HepG2 (cell line): ENCODE data around the gene PSORS1C1. TPM values are rescaled to one million over a fixed set of nuclear protein-coding genes. Genes with fewer than 3 reads are reported as not detected.

Source experiments
- DBP ChIP-seq: sonication (generic); formaldehyde crosslinking; IDR thresholded peaks from 2 replicates; pipeline ENCODE4 v1.4.0; 2020; ENCODE audit warnings: missing genetic modification reagents; ENCODE audit errors: not compliant biosample characterization
- FOXJ3 ChIP-seq: sonication (generic); formaldehyde crosslinking; IDR thresholded peaks from 2 replicates; pipeline ENCODE4 v1.4.0; 2020; ENCODE audit warnings: missing genetic modification reagents, mild to moderate bottlenecking, borderline replicate concordance
- GABPA ChIP-seq, 2 experiments: IDR thresholded peaks; 2 replicates each; pipeline ENCODE4 v1.6.1; 2011 to 2016; ENCODE audit warnings: low read depth in 2 of 2, low read length in 1 of 2, missing biosample characterization in 1 of 2, missing genetic modification characterization in 1 of 2
- GTF3A ChIP-seq: sonication (generic); formaldehyde crosslinking; conservative IDR thresholded peaks from 2 replicates; pipeline ENCODE4 v1.4.0; 2020; ENCODE audit warnings: mild to moderate bottlenecking, missing genetic modification reagents
- HMGXB4 ChIP-seq, 2 experiments: sonication (generic) in 1 of 2; formaldehyde crosslinking in 1 of 2; IDR thresholded peaks; 2 replicates each; pipeline versions ENCODE4 v1.4.0 to v1.6.1; 2018 to 2020; ENCODE audit warnings: missing genetic modification reagents in 2 of 2, borderline replicate concordance in 1 of 2, low read depth in 1 of 2, mild to moderate bottlenecking in 1 of 2, missing biosample characterization in 1 of 2
- ISL2 ChIP-seq: sonication (generic); formaldehyde crosslinking; IDR thresholded peaks from 2 replicates; pipeline ENCODE4 v1.5.0; 2020; ENCODE audit warnings: missing genetic modification reagents
- JUNB ChIP-seq: sonication (generic); formaldehyde crosslinking; IDR thresholded peaks from 2 replicates; pipeline ENCODE4 v1.8.0; 2022; ENCODE audit warnings: missing genetic modification reagents, mild to moderate bottlenecking, borderline replicate concordance
- KDM1A ChIP-seq: IDR thresholded peaks from 2 replicates; pipeline ENCODE4 v1.6.1; 2016; ENCODE audit warnings: missing compliant biosample characterization
- MTERF4 ChIP-seq: sonication (generic); formaldehyde crosslinking; IDR thresholded peaks from 2 replicates; pipeline ENCODE4 v1.8.0; 2023; ENCODE audit warnings: mild to moderate bottlenecking, missing genetic modification reagents
- PITX1 ChIP-seq: sonication (generic); formaldehyde crosslinking; IDR thresholded peaks from 2 replicates; pipeline ENCODE4 v1.5.1; 2020; ENCODE audit warnings: mild to moderate bottlenecking, missing genetic modification reagents
- ZNF207 ChIP-seq: fragments of 450-650 bp; IDR thresholded peaks from 2 replicates; pipeline ENCODE4 v1.6.1; 2016; ENCODE audit warnings: antibody characterized with exemption, borderline replicate concordance
- ZNF280B ChIP-seq: sonication (generic); formaldehyde crosslinking; IDR thresholded peaks from 2 replicates; pipeline ENCODE4 v1.5.0; 2020; ENCODE audit warnings: missing genetic modification reagents, mild to moderate bottlenecking, borderline replicate concordance
- ZNF788 ChIP-seq: sonication (generic); formaldehyde crosslinking; IDR thresholded peaks from 2 replicates; pipeline ENCODE4 v1.5.0; 2020; ENCODE audit warnings: mild to moderate bottlenecking, missing genetic modification reagents, borderline replicate concordance
- polyA plus RNA-seq, 8 experiments: library from polyadenylated mRNA; depleted of rRNA in 3 of 8; stranded (reverse) in 7 of 8; unstranded in 1 of 8; fragments of >200 nt; fragmentation: Illumina TruSeq in 4 of 8; extraction: Trizol in 4 of 8; gene quantifications; 2 replicates each; pipeline versions ENCODE4 v1.2.1 to v1.2.3, GENCODE V29; 2011 to 2016; ENCODE audit warnings: low read depth in 4 of 8, missing spikeins in 1 of 8, mixed read lengths in 1 of 8; ENCODE audit not compliant: insufficient read depth in 1 of 8
- total RNA-seq, 5 experiments: library from RNA; depleted of rRNA; stranded (reverse); fragments of >200 nt; fragmentation: Illumina TruSeq; extraction: Trizol; gene quantifications; 2 replicates each; pipeline ENCODE4 v1.2.3, GENCODE V29; 2016; ENCODE audit warnings: low read depth in 1 of 5
- TF ChIP-seq, protein P1 (sequence below): sonication (generic); formaldehyde crosslinking; IDR thresholded peaks from 2 replicates; pipeline ENCODE4 v1.4.0; 2020; ENCODE audit warnings: missing genetic modification reagents
- TF ChIP-seq, protein P2 (sequence below): sonication (generic); formaldehyde crosslinking; IDR thresholded peaks from 2 replicates; pipeline ENCODE4 v1.4.0; 2020; ENCODE audit warnings: missing genetic modification reagents
- TF ChIP-seq, protein P3 (sequence below): sonication (generic); formaldehyde crosslinking; IDR thresholded peaks from 2 replicates; pipeline ENCODE4 v1.4.0; 2020; ENCODE audit warnings: missing genetic modification reagents, low read depth, mild to moderate bottlenecking, borderline replicate concordance

The PSORS1C1 gene
- total and polyA plus RNA-seq, 2 of the 13 experiments (the other 11 are each of a cell fraction or from before 2014, with no cell fraction given): 0.01 to 0.02 TPM

GRCh38 chr6:31186052-31186734 is 71.6 kb downstream of the PSORS1C1 start (continued):
- TF ChIP-seq HMGXB4 (CRISPR knock-in tag; IDR thresholded peaks at IDR 0.05; ENCODE audit: borderline replicate concordance in 1 of 2, low read depth in 1 of 2) (peak; percentile 81 to 94; a peak in 3 of 4 replicates), ZNF788 (CRISPR knock-in tag) (peak; percentile 61; the same call in 1 of the 2 replicates), KDM1A (CRISPR knock-in tag) (peak; percentile 68), MTERF4 (CRISPR knock-in tag) (peak; percentile 28; the same call in 1 of the 2 replicates), ZNF280B (CRISPR knock-in tag) (peak; percentile 73; the same call in 1 of the 2 replicates), GABPA (IDR thresholded peaks at IDR 0.05; ENCODE audit: low read depth, low read length) (0 out of 2 replicates have a peak, but pooled peaks have one; percentile 14), GABPA (CRISPR knock-in tag; IDR thresholded peaks at IDR 0.05; ENCODE audit: low read depth) (peak; percentile 62), DBP (CRISPR knock-in tag) (no peak), FOXJ3 (CRISPR knock-in tag) (no peak; the same call in 1 of the 2 replicates), ISL2 (no peak; the same call in 1 of the 2 replicates), GTF3A (no peak), ZNF207 (no peak), JUNB (CRISPR knock-in tag) (no peak), PITX1 (CRISPR knock-in tag) (peak; percentile 97)
- TF ChIP-seq, protein P1, sequence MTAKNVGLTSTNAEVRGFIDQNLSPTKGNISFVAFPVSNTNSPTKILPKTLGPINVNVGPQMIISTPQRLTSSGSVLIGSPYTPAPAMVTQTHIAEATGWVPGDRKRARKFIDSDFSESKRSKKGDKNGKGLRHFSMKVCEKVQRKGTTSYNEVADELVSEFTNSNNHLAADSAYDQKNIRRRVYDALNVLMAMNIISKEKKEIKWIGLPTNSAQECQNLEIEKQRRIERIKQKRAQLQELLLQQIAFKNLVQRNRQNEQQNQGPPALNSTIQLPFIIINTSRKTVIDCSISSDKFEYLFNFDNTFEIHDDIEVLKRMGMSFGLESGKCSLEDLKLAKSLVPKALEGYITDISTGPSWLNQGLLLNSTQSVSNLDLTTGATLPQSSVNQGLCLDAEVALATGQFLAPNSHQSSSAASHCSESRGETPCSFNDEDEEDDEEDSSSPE (CRISPR knock-in tag): peak; percentile 57
- TF ChIP-seq, protein P2, sequence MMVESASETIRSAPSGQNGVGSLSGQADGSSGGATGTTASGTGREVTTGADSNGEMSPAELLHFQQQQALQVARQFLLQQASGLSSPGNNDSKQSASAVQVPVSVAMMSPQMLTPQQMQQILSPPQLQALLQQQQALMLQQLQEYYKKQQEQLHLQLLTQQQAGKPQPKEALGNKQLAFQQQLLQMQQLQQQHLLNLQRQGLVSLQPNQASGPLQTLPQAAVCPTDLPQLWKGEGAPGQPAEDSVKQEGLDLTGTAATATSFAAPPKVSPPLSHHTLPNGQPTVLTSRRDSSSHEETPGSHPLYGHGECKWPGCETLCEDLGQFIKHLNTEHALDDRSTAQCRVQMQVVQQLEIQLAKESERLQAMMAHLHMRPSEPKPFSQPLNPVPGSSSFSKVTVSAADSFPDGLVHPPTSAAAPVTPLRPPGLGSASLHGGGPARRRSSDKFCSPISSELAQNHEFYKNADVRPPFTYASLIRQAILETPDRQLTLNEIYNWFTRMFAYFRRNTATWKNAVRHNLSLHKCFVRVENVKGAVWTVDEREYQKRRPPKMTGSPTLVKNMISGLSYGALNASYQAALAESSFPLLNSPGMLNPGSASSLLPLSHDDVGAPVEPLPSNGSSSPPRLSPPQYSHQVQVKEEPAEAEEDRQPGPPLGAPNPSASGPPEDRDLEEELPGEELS: peak; percentile 24; the same call in 1 of the 2 replicates
- TF ChIP-seq, protein P3, sequence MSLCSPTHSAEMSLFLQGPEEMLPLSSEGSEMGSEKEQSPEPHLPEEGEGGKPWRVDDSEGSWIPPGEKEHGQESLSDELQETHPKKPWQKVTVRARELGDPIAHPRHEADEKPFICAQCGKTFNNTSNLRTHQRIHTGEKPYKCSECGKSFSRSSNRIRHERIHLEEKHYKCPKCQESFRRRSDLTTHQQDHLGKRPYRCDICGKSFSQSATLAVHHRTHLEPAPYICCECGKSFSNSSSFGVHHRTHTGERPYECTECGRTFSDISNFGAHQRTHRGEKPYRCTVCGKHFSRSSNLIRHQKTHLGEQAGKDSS (CRISPR knock-in tag): peak; percentile 91; the same call in 1 of the 2 replicates
